ENCODE results near the gene GNG12. TPM values are rescaled to one million over a fixed set of nuclear protein-coding genes. Genes with fewer than 3 reads are reported as not detected.
A peak's percentile ranks its signal among the peaks of the same experiment; 100 is the strongest.

The GNG12 gene
- total and polyA plus RNA-seq, 7 donors = 41.9 to 116 (median 47.8) TPM

GRCh38 chr1:67753776-67754525 lies 79.3 kb downstream of the GNG12 start:
- TF ChIP-seq EP300 (IDR thresholded peaks at IDR 0.05) (no peak), POLR2AphosphoS5 (IDR thresholded peaks at IDR 0.05) (no peak), POLR2A (IDR thresholded peaks at IDR 0.05) (no peak)
- TF ChIP-seq, protein P1, sequence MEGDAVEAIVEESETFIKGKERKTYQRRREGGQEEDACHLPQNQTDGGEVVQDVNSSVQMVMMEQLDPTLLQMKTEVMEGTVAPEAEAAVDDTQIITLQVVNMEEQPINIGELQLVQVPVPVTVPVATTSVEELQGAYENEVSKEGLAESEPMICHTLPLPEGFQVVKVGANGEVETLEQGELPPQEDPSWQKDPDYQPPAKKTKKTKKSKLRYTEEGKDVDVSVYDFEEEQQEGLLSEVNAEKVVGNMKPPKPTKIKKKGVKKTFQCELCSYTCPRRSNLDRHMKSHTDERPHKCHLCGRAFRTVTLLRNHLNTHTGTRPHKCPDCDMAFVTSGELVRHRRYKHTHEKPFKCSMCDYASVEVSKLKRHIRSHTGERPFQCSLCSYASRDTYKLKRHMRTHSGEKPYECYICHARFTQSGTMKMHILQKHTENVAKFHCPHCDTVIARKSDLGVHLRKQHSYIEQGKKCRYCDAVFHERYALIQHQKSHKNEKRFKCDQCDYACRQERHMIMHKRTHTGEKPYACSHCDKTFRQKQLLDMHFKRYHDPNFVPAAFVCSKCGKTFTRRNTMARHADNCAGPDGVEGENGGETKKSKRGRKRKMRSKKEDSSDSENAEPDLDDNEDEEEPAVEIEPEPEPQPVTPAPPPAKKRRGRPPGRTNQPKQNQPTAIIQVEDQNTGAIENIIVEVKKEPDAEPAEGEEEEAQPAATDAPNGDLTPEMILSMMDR (IDR thresholded peaks at IDR 0.05) = no peak
- peaks cover 0 to 28% (median 18%) of the 10 kb centered on the region in 4 donors for H3K4me1 ChIP-seq
- H3K27me3 ChIP-seq = no peaks in the 10 kb centered on the region
- intact Hi-C loops (cut with DNase I) = no loop called here
- no peak for DNase-seq
- no peaks in the 10 kb centered on the region for H3K36me3 ChIP-seq
- no peak overlapping the region for H3K4me3 ChIP-seq
- WGBS, 2 donors = 65 to 80% methylated on average over 17 of the region's 17 CpGs
- no peak overlapping the region for H3K27ac ChIP-seq
- H3K9me3 ChIP-seq = no peaks in the 10 kb centered on the region

DNA sequence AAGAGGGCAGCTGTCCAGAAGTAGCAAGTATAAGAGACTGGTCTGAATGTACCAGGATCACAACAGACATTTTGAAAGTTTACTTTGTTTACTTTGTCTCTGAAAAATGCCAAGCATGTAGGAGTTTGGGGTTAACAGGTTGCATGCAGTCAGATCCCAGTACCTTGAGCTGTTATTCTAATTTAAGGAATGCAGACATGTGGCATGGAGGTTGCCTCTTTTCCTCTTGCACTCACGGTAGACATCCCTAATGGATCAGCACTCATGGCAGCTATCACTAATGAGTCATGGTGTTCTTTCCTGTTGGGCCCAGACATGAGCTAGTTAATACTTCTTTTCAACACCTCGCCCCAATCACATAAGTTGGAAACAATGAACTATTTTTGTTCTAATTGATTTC lies 81.0 kb downstream of the GNG12 start:
- H3K27ac ChIP-seq = peak overlapping the region in 1 of 4 donors; percentile 85
- intact Hi-C loops (cut with DNase I) = no loop called here

DNA sequence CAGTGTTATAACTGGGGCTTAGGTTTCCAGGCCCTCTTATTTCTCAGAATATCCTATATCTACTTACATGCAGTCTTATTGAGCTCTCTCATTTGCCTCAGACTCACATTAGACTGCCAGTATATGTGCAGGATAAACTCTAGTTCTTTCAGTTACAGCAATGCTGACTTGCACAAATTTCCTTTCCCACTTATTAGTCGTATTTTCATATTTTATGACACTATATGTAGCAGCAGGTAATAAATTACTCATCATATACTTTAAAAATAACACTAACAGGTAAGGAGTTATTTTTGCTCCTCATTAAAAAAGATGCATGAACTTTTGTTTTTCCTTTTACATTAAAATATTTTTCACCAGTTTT lies 82.6 kb downstream of the GNG12 start:
- H3K27me3 ChIP-seq = no peaks in the 10 kb centered on the region
- peak overlapping the region; percentile 67 to 87 (median 82) for H3K27ac ChIP-seq
- peaks cover 0 to 60% (median 40%) of the 10 kb centered on the region in 4 donors for H3K4me1 ChIP-seq
- no peak for DNase-seq
- WGBS, 2 donors = 40 to 65% methylated on average over 1 of the region's 1 CpG
- TF ChIP-seq, protein P1 (IDR thresholded peaks at IDR 0.05) = no peak
- no peak overlapping the region for H3K4me3 ChIP-seq
- no peaks in the 10 kb centered on the region for H3K36me3 ChIP-seq
- intact Hi-C loops (cut with DNase I) = no loop called here
- no peaks in the 10 kb centered on the region for H3K9me3 ChIP-seq

More for the DNA sequence above, 81.0 kb downstream of the GNG12 start:
- Histone ChIP-seq H3K4me1 (peaks cover 0 to 44% (median 34%) of the 10 kb centered on the region in 4 donors), H3K27me3 (no peaks in the 10 kb centered on the region), H3K9me3 (no peaks in the 10 kb centered on the region), H3K36me3 (no peaks in the 10 kb centered on the region), H3K4me3 (no peak overlapping the region)
- DNase-seq = no peak
- TF ChIP-seq, protein P1 (IDR thresholded peaks at IDR 0.05) = no peak
- TF ChIP-seq POLR2A (IDR thresholded peaks at IDR 0.05) (no peak), POLR2AphosphoS5 (IDR thresholded peaks at IDR 0.05) (no peak), EP300 (IDR thresholded peaks at IDR 0.05) (no peak)
- WGBS, 2 donors = 89 to 91% methylated on average over 2 of the region's 2 CpGs

- no peaks in the 10 kb centered on the region for H3K36me3 ChIP-seq
- DNase-seq = no peak
- 32 to 53% methylated on average over 8 of the region's 8 CpGs for WGBS, 2 donors
- intact Hi-C loops (cut with DNase I) = loop anchor here (5.0 kb wide), 1 partner anchor 63 kb away; the partner anchor contains the start of gene GADD45A
- H3K9me3 ChIP-seq = no peaks in the 10 kb centered on the region
- H3K27me3 ChIP-seq = no peaks in the 10 kb centered on the region
- H3K27ac ChIP-seq = peak overlapping the region; percentile 67 to 87 (median 82)
- H3K4me3 ChIP-seq = peak overlapping the region in 1 of 4 donors; percentile 13
- peaks cover 0 to 62% (median 40%) of the 10 kb centered on the region in 4 donors for H3K4me1 ChIP-seq
- TF ChIP-seq POLR2AphosphoS5 (IDR thresholded peaks at IDR 0.05) (no peak), EP300 (IDR thresholded peaks at IDR 0.05) (peak in 1 of 4 donors; percentile 41), POLR2A (IDR thresholded peaks at IDR 0.05) (no peak)
Observed at GRCh38 chr1:67749844-67750690, 83.2 kb downstream of the GNG12 start.
